Glutamatergic neuron (in vitro differentiated cells): Measurements from ENCODE around the gene ALX3. TPM values are rescaled to one million over a fixed set of nuclear protein-coding genes. Genes with fewer than 3 reads are reported as not detected.

Experiments used
- DNase-seq: peaks from one replicate; pipeline ENCODE4 v3.0.0; 2022
- H3K27ac Mint-ChIP-seq: one replicate; pipeline ENCODE4 v1.8.0; 2020; ENCODE audit warnings: mild to moderate bottlenecking, mixed read lengths, inconsistent platforms; ENCODE audit not compliant: unreplicated experiment
- H3K27me3 Mint-ChIP-seq: one replicate; pipeline ENCODE4 v1.8.0; 2020; ENCODE audit warnings: mild to moderate bottlenecking, moderate library complexity, mixed read lengths, inconsistent platforms; ENCODE audit not compliant: unreplicated experiment
- H3K36me3 Mint-ChIP-seq: one replicate; pipeline ENCODE4 v1.8.0; 2020; ENCODE audit warnings: mild to moderate bottlenecking, mixed read lengths, inconsistent platforms; ENCODE audit not compliant: unreplicated experiment
- H3K4me1 Mint-ChIP-seq: one replicate; pipeline ENCODE4 v1.8.0; 2020; ENCODE audit warnings: mild to moderate bottlenecking, low read depth, mixed read lengths, inconsistent platforms; ENCODE audit not compliant: unreplicated experiment
- H3K4me3 Mint-ChIP-seq: one replicate; pipeline ENCODE4 v1.8.0; 2020; ENCODE audit warnings: mild to moderate bottlenecking, mixed read lengths, inconsistent platforms; ENCODE audit not compliant: unreplicated experiment
- H3K9me3 Mint-ChIP-seq: one replicate; pipeline ENCODE4 v1.8.0; 2020; ENCODE audit warnings: mild to moderate bottlenecking, moderate library complexity, mixed read lengths, inconsistent platforms; ENCODE audit not compliant: unreplicated experiment
- CTCF ChIP-seq: fragments of 200-600 bp; sonication (generic); IDR thresholded peaks from one replicate; pipeline ENCODE4 v1.5.0; 2021; ENCODE audit not compliant: partially characterized antibody, unreplicated experiment
- total RNA-seq: library from RNA; stranded (reverse); fragmentation: NEBNext Ultra II Directional; extraction: Animal tissue kit (Norgen Biotek cat#: 25700); gene quantifications from one replicate; pipeline ENCODE4 v1.2.1, GENCODE V29; 2021; ENCODE audit not compliant: unreplicated experiment

ALX3 gene
- total RNA-seq, 1 donor from 2014 or later, result not detected

- DNase-seq, result no peak
- TF ChIP-seq CTCF, result no peak
- H3K36me3 Mint-ChIP-seq, result no peaks in the 10 kb centered on the region
- H3K4me3 Mint-ChIP-seq, result no peak overlapping the region
- peaks cover 8% of the 10 kb centered on the region for H3K4me1 Mint-ChIP-seq
- no peaks in the 10 kb centered on the region for H3K27me3 Mint-ChIP-seq
- H3K9me3 Mint-ChIP-seq, result no peaks in the 10 kb centered on the region
- no peak overlapping the region for H3K27ac Mint-ChIP-seq
These were observed 19.2 kb downstream of the ALX3 start for GRCh38 chr1:110051262-110051648.

GRCh38 chr1:110050602-110051261 is 19.7 kb downstream of the ALX3 start:
- no peaks in the 10 kb centered on the region for H3K36me3 Mint-ChIP-seq
- no peak for TF ChIP-seq CTCF

GRCh38 chr1:110049801-110050601 is 20.5 kb downstream of the ALX3 start:
- H3K4me3 Mint-ChIP-seq, result no peak overlapping the region
- no peaks in the 10 kb centered on the region for H3K27me3 Mint-ChIP-seq
- no peak for TF ChIP-seq CTCF
- H3K27ac Mint-ChIP-seq, result no peak overlapping the region
- DNase-seq, result no peak
- no peaks in the 10 kb centered on the region for H3K36me3 Mint-ChIP-seq
- H3K4me1 Mint-ChIP-seq, result peaks cover 2% of the 10 kb centered on the region
- H3K9me3 Mint-ChIP-seq, result no peaks in the 10 kb centered on the region

More at GRCh38 chr1:110050602-110051261, 19.7 kb downstream of the ALX3 start:
- Mint-ChIP-seq H3K4me1 (peaks cover 8% of the 10 kb centered on the region), H3K9me3 (no peaks in the 10 kb centered on the region), H3K27ac (no peak overlapping the region), H3K4me3 (no peak overlapping the region), H3K27me3 (no peaks in the 10 kb centered on the region)
- no peak for DNase-seq

GRCh38 chr1:110048923-110049601 is 21.4 kb downstream of the ALX3 start:
- Mint-ChIP-seq H3K9me3 (no peaks in the 10 kb centered on the region), H3K36me3 (no peaks in the 10 kb centered on the region), H3K27ac (no peak overlapping the region), H3K27me3 (no peaks in the 10 kb centered on the region), H3K4me3 (no peak overlapping the region), H3K4me1 (peaks cover 2% of the 10 kb centered on the region)
- no peak for TF ChIP-seq CTCF
- no peak for DNase-seq
